Activated T-helper 1 cell treated with Interleukin-2 at 50 U/mL for 16 hours (primary cell): ENCODE results near the gene MEGF6.

Source experiments
- DNase-seq: peaks from one replicate; pipeline ENCODE4 v3.0.0-alpha.2; 2020; ENCODE audit warnings: low read depth

Gene MEGF6

GRCh38 chr1:3456964-3457909, 154.1 kb downstream of the MEGF6 start:
- DNase-seq, result no peak

DNA sequence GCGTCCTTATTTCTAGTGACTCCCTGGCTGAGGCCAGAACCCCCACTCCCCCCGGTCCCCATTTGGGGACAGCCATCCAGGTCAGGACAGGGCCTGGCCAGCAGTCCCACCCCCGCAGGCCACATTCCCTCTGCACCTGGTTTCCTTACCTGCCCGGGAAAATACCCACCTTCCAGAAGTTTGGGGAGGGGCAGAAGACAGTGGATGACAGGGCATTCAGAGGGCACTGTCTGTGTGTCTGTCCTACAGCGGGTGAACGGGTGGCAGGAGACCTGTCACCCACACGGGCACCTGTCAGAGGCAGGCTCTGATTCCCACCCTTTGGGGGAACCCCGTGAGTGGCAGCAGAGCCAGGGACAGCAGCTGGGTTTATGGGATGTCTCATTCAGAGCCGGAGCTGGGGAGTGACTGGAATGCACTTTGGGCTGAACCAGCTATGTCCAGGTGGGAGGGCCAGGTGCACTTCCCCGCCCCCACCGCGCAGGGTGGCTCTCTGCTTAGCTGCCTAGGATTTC, 154.8 kb downstream of the MEGF6 start:
- DNase-seq, result no peak

DNA sequence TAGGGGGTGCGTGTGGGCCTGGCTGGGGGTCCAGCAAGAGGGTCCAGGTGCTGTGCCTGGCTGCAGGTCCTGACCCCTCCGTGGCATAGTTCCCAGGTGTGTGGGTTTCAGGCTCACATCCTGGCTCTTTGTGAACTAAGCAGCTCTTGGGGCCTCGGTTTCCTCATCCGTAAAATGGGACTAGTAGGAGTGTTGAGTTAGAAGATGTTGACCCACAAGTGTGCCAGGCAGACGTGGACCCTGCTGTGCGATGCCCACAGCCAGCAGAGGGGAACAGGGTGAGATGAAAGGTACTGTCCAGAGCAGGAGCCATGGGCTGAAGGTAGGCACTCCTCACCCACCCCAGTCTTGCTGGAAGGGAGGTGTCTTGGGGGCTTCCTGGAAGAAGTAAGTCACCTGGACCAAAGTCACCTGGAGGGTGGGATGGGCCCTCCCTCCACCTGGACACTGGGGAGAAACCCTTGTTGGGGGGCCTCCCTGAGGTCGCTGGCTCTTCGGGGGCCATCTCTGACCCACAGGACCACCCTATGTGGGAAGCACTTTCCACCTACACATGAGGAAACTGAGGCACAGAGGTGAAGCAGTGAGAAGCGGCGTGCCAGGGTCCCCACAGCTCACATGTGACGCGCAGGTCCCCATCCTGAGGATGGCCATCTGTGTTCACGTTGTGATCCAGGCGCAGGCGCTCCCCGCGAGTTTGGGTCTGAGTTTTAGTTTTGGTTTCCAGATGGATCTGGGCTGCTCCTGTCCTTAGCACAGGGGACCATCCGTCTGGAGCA, 155.4 kb downstream of the MEGF6 start:
- DNase-seq, result no peak

DNA sequence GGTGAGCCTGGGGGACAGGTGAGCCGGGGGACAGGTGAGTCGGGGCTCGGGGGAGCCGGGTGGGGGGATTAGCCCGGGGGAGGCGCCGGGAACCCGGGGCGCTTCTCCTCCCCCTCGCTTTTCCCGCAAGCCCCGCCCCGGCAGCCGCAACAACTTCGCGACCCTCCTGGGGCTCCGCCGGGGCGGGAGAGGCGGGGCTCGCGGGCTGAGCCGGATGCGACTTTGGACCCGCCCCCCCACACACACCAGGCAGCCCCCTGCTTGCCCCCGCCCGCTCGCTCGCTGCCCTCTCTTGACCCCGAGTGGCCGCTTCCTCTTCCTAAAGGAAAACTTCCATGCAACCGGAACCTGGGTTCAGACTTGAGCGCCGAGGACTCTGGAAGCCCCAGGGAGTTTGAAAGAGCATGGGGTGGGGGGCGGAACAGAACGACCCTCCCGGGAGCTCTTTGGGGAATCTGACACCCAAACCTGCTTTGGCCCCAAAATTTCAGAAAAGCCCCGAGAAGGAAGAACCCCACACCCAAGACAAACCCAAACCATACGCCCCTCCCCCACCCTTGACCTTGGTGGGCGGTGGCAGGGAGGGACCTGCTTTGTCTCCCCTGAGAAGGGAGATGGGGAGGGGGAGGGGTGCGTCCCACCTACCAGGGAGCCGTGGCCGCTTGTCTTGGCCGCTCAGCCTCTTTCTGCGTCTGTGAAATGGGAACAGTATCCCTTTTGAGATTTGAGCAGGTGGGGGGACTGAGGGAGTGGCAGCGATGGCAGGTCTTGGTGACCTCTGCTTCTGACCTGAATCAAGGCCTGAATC, 156.3 kb downstream of the MEGF6 start:
- no peak for DNase-seq

DNA sequence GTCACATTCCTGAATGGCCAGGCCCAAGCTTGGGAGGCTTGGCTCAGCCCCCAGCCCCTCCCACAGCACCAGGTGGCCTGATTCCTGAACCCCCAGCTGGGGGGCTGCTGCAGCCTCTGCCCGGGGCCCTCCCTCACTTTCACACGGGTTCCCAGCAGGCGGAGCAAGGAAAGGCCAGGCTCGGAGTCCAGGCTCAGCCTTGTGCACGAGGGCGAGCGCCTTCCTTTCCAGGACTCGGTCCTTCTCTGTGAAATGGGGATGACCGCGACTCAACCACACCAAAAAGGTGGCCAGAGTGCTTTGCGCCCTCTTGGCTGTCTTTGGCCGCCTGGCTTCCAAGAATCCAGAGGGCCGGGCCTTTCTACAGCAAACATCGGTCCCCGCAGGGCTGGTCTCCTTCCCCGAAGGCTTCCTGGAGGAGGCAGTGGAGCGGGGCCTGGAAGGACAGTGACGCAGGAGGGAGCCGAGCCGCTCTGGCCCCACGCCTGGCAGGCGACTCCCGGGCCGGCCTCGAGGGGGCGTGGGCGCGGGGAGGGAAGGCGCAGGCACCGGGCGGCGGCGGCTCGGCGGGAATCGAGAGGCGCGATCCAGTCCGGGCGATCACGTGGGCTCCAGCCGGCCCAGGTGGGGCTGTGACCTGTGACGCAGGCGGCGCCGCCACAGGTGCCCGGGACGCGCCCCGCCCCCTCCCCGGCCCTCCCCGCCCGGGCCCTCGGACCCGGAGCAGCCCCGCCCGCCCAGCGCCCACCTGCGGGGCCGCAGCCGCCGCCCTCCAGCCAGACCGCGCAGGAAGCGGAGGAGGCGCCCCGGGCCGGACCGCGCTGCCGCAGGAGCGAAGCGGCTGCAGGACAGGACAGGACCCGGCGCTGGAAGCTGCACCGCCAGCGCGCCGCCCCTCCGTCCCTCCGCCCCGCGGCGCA, 157.2 kb downstream of the MEGF6 start, which contains the start of gene ARHGEF16:
Gene ARHGEF16, plus strand, starts transcription at position 775 of the 920 bp plus-strand sequence. CDS start 8,420 bp downstream, outside the sequence.
- peak; percentile 14 for DNase-seq

GRCh38 chr1:3453203-3453761, 158.0 kb downstream of the MEGF6 start:
- peak; percentile 50 for DNase-seq

- no peak for DNase-seq
These were observed 158.5 kb downstream of the MEGF6 start for GRCh38 chr1:3452866-3453175.

GRCh38 chr1:3451994-3452865, 159.1 kb downstream of the MEGF6 start:
- no peak for DNase-seq

DNA sequence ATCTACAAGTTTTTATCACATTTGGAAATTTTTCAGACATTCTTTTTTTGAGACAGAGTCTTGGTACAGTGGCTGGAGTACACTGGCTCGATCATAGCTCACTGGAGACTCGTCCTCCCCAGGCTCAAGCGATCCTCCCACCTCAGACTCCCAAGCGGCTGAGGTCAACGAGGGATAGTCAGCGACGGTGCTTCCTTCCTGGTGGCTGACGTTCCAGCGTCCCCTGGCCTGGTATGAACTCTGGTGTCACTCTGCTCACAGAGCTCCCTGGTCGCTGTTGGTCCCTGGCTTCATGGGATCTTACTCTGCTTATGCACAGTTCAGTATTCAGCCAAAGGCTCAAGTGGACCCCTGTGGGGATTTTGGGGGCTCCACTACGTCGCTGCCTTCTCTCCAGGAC, 160.3 kb downstream of the MEGF6 start:
- DNase-seq, result no peak

DNA sequence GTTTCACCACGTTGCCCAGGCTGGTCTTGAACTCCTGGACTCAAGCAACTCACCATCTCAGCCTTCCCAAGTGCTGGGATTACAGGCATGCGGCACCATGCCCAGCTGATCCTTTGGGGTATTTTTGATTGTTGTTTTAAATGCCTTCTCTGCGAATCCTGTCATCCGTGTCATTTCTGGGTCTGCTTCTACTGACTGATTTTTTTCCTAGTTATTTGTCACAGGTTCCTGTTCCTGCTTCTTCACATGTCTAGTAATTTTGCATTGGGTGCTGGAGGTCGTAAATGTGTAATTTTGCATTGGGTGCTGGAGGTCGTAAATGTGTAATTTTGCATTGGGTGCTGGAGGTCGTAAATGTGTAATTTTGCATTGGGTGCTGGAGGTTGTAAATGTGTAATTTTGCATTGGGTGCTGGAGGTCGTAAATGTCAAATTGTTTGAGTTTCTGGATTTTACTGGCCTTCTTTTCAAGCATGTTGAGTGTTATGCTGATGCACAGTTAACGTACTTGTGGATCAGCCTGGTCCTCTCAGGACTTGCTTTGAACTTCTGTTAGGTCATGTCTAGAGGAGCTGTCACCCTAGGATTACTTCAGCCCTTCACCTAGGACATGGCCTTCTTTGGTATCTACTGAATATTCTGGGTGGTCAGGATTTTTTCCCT, 161.0 kb downstream of the MEGF6 start:
- no peak for DNase-seq

GRCh38 chr1:3444736-3445135, 166.6 kb downstream of the MEGF6 start:
- no peak for DNase-seq

- DNase-seq, result no peak
These were observed 167.0 kb downstream of the MEGF6 start for GRCh38 chr1:3444298-3444697.

DNA sequence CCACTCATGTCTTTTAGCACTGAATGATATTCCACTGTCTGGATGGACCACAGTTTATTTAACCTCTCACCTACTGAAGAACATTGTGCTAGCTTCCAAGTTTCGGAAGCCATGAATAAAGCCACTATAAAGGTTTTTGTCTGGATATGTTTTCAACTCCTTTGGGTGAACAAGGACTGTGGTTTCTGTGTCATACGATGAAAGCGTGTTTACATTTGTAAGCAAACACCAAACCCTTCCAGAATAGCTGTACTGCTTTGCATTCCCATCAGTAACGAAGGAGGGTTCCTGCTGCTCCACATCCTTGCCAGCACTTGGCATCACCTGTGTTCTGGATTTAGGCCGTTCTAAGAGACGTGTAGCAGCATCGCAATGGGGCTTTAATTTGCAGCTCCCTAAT, 167.5 kb downstream of the MEGF6 start:
- DNase-seq, result no peak

DNA sequence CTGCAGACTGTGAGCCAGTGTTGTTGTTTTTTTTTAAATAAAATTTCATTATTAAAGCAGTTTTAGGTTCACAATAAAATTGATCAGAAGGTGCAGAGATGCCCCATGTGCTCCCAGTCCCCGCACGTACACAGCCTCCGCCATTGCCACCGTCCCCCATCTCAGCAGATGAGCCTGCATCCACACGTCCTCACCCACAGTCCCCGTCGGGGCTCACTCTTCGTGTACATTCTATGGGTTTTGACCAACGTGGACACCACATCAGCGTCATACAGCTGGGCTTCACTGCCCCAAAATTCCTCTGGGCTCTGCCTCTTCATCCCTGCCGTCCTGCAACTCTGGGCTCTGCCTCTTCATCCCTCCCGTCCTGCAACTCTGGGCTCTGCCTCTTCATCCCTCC, 168.4 kb downstream of the MEGF6 start:
- no peak for DNase-seq

GRCh38 chr1:3442331-3442730, 169.0 kb downstream of the MEGF6 start:
- DNase-seq, result no peak

GRCh38 chr1:3441880-3442279, 169.4 kb downstream of the MEGF6 start:
- no peak for DNase-seq

DNA sequence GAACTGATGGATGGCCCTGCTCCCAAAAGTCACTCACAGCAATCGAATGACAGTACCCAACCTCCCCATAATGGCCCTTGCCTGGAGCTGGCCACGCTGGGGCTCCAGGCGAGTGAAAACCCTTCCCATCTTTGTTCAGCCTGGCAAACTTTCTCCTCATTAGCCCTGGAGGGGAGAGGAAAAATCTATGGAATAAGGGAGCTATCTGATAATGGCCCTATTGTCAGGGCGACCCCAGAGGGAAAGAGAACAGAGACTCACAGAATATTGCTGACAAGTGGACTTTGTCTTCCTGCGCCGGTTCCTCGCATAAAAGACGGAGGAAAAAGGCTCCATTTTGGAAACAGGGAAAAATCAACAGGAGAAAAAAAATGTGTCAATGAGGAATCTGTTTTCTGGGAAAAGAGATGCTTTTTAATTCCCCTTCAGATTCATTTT, 169.9 kb downstream of the MEGF6 start:
- no peak for DNase-seq

DNA sequence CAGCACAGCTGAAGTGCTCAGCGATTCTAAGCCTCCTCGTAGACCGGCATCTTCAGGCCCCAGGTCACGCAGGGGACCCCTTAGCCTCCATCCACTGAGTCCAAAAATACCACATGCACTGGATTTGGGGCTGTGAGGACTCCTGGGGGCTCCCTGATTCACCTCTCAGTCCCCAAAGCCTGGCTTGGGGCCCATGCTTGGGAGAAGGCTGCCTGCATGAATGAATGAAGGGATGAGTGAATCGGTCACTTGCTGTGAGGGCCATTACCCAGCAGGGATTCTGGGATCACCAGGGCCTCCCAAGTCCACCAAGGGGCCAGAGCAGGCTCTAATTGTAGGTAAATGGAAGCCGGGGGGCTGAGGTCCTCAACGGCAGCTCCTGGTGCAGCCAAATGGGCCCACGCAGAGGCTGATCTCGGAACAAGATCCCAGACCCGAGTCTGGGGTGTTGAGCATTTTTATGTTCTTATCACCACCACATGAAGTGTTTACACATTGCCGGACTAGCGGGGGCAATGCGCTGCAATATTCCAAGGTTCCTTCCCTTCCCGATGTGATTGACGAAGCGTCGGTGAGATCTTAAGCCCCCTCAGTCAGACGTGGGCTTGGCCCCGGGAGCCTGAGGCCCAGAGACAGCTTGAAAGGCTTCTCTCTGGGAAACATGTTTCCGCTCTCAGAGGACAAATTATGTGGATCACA, 170.4 kb downstream of the MEGF6 start:
- no peak for DNase-seq
